ENCODE measurements around the gene KLHL13.
"Not testable (repeated sequence)": the region's sequence is repeated elsewhere in the genome, so short reads cannot be mapped to it uniquely, and the experiment has no call there.

Gene KLHL13, protein sequence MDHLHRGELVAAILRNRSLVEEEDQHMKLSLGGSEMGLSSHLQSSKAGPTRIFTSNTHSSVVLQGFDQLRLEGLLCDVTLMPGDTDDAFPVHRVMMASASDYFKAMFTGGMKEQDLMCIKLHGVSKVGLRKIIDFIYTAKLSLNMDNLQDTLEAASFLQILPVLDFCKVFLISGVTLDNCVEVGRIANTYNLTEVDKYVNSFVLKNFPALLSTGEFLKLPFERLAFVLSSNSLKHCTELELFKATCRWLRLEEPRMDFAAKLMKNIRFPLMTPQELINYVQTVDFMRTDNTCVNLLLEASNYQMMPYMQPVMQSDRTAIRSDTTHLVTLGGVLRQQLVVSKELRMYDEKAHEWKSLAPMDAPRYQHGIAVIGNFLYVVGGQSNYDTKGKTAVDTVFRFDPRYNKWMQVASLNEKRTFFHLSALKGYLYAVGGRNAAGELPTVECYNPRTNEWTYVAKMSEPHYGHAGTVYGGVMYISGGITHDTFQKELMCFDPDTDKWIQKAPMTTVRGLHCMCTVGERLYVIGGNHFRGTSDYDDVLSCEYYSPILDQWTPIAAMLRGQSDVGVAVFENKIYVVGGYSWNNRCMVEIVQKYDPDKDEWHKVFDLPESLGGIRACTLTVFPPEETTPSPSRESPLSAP
- 0.26 to 1.3 reads per million in 2 experiments for total RNA-seq

DNA sequence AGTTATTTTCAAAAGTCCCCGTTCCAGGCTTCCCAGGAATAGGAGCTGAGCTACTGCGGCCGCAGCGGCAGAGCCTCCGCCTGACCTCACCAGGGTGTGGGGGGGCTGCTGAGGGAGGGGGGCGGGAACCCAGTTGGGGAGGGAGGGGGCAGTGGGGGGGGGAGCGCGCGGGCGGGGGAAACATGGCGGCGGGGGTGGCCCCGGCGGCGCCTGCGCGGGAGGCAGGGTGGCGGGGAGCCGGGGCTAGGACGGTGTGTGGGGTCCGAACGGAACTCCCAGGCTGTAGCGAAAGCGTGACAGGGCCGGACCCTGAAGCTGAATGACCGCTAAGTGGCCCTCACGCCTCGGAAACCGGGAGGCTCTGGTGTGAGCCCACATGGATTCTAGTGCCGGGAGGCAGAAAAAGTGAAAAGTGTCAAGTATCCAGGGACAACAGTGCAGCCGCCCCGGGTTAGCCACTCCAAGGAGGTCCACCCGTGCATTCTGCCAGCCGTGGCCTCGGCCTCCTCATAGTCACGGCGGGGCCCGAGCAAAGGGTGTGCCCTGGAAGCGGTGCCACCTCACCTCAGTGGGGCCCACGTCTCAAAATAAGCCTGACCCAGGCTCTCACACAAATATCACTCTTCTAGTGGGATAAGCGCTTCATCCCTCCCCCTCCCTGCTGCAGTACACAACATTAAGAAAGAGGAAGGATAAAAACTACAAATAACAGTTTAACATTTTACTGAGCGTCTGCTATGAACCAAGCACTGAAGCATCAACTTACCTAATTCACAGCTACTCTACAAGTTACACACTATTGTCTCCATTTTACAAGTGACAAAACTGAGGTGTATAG is at the start of gene KLHL13:
Gene KLHL13 (minus strand): TSS at position 98 of the 838 bp plus-strand sequence. CDS start 88,337 bp downstream, outside the sequence.
- no peak for DNase-seq (ENCODE audit: low read depth)

DNA sequence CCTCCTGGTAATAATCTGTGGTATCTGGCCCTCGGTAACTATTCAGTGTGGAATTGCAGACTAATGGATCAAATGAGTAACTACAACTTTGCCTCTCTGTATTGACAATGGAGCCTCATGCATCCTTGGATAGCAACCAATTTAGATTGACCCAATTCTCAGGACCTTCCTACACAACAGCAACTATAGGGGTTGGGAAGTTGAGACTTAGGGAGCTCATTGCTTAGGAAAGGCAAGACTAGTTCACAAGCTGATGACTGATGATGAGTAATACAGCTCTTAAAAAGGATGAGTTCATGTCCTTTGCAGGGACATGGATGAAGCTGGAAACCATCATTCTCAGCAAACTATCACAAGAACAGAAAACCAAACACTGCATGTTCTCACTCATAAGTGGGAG is 47.5 kb upstream of the KLHL13 start:
- no peak for DNase-seq (ENCODE audit: low read depth)

DNA sequence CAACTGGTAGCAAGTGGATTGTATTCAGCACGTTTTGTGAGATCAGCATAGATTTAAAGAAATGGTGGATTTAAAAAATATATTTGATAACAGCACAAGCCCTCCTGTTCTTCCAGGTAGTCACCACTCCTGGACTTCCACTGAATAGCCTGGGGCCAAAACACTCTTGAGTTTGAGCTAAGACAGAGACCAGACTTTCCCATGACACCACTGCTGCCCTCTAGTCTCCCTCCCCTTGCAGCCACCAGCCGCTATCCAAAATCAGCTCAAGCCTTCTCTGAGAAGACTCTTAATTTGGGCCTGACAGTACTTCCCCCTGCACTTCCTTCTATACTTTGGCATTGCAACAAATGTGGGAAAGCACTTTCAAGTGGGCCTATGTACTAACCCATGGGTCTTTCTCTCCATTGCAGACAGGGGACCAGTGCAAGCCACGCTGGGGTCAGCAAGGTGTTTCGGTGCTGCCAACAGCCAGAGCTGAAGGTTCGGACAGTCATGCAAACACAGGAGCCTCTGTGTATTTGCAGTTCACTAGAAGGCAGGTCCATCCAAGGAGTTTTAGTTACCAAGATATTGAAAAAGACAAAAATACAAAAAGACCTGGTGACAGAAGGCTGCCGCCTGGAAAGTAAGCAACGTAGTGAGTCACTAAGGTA is 40.5 kb upstream of the KLHL13 start:
- DNase-seq (ENCODE audit: low read depth), result no peak

DNA sequence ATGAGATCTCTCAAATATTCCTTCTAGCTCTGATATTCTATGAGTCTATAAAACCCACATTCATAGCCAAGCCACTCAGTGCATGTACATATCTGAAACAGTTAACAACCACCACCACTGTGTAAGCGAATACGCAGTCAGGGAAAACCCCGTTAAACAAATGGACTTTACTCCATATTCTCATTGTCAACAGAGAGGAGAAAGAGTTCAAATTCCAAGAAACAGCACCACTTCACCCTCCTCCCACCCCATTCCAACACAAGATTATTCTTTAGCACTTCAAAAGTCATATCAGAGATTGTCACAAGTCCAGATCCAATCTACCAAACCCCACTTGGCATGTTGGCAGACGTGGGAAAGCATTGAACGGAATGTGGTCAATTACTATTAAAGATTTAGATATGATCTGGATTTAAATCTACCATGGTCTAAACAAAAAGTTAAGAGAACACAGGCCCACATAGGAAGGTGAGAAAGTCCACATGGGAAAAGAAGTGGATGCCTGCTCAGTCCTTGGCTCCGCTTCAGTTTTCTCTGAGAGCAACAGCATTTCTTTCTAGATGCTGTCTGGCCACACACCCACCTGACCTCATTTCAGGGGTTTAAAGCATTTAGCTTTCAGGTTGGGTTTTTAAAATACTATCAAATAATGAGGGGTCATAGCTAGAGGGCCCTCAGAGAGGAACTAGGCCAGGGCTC is 39.8 kb upstream of the KLHL13 start:
- DNase-seq (ENCODE audit: low read depth), result no peak

DNA sequence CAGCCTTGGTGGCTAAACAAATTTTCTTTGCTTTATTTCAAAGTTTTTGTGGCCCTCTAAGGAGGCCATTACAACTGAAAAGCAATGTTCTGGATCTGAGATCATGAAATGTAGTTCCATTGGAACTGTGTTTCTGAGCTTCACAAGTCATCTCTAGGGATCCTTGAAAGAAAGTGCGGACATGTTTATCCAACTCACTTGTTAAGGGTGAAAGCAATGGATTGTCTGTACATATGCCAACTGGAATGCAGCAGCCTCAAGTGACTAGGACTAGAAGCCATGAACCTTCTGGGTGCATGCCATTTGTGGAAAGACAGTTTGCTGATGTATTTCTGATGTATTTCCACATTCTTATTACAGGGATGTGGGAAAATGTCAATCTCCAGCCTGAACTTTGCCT is 36.7 kb upstream of the KLHL13 start:
- no peak for DNase-seq (ENCODE audit: low read depth)

DNA sequence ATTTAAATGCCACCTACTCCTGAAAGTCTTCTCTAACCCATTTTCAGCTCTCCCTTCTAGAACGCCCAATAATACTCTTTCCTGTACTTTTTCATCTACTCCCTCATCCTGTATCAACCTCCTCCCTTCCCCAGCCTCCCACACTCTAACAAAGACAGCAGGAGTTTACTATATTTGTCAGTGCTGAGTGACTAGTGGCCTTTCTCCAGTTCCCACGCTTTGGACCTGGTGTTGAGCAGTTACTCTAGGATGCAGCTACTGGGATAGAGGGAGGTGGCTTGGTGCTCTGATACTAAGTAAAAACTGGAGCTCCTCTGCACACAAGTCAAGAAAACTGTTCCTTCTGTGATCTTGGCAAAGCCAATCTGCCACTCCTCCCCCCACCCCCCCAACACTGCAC is 36.1 kb upstream of the KLHL13 start:
- no peak for DNase-seq (ENCODE audit: low read depth)

DNA sequence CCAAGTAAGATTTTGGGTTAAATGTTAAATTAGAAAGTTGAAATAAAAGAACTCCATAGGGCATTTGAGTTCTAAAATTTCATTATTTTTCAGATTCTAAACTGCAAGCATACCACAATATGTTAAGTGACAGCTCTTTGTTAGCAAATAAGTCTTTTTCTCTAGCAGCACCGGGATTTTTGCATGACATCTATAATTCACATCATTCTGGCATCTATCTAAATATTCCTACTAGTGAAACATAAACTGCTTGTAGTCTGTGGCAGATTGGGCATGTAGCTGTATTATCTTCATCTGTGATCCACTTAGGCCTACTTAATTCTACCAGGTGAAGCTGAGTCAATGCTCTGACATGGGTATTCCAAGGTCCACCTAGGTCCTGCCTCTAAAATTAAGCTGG is 32.1 kb upstream of the KLHL13 start:
- DNase-seq (ENCODE audit: low read depth), result no peak

DNA sequence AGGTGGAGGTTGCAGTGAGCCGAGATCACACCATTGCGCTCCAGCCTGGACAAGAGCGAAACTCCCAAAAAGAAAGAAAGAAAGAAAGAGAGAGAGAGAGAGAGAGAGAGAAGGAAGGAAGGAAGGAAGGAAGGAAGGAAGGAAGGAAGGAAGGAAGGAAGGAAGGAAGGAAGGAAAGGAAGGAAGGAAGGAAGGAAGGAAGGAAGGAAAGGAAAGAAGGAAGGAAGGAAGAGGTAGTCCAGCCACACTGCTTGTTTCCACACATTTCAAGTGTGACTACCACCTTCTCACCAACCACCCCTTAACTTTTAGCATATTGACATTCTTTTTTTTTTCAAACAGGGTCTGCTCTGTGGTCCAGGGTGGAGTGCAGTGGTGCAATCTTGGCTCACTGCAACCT is 31.2 kb upstream of the KLHL13 start:
- DNase-seq (ENCODE audit: low read depth), result not testable (repeated sequence)

DNA sequence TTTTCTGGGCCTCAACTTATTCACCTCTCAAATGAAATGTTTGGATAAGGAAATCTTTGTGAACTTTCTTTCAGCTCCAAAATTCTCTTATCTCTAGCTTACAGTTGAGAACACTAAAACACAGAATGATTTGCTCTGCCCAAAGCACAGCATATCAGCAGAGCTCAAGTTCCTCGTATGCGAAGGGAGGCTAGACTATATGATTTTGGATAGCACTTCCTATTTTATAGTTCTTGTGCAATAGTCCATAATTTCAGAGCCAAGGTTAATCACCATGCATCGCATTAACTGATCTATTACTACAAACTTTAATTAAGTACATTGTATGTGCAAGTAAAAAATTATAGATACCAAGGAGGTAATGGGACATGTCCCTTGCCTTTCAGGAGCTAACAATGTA is 27.0 kb upstream of the KLHL13 start:
- DNase-seq (ENCODE audit: low read depth), result no peak

DNA sequence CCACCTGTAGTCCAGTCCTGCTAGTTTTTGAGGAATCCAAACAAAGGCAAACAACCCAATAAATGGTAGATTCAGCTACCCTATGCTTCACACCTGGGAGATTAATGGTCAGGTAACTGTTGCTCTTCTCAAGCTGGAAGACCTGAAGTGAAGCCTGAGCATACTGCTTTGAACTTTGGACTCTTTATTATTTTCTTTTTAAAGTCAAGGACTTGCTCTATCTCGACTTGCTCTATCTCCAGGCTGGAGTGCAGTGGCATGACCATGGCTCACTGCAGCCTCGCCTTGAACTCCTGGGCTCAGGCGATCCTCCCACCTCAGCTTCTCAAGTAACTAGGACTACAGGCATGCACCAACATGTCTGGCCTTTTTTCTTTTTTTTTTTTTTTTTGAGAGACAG is 14.7 kb upstream of the KLHL13 start:
- DNase-seq (ENCODE audit: low read depth), result no peak

DNA sequence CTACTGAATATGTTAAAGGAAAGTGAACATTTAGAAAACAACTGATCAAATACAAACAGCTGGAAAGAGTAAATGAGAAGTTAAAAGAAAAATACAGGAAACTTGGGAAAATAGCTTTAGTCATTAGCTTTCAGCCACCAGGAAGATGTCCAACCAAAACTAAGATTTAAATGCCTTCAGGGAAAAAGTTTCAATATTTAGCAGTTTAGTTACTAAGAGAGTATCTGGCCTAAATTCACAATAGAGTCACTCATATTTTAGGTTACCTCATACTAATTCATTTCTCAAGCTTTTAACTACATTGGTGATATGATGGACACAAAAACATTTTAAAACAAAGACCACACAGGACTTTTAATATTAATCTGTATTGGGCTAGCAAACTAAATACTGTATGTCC is 13.1 kb upstream of the KLHL13 start:
- DNase-seq (ENCODE audit: low read depth), result no peak

DNA sequence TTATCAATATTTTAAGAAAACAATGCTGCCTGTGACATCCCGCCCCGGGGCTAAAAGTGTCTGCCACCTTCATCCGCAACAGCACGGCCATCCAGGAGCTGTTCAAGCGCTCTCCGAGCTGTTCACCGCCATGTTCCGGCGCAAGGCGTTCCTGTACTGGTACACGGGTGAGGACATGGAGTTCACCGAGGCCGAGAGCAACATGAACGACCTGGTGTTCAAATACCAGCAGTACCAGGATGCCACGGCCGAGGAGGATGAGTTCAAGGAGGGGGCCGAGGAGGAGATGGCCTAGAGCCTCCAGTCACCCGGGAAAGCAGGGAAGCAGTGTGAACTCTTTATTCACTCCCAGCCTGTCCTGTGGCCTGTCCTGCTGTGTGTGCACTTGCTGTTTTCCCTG is 12.1 kb upstream of the KLHL13 start:
- no peak for DNase-seq (ENCODE audit: low read depth)

DNA sequence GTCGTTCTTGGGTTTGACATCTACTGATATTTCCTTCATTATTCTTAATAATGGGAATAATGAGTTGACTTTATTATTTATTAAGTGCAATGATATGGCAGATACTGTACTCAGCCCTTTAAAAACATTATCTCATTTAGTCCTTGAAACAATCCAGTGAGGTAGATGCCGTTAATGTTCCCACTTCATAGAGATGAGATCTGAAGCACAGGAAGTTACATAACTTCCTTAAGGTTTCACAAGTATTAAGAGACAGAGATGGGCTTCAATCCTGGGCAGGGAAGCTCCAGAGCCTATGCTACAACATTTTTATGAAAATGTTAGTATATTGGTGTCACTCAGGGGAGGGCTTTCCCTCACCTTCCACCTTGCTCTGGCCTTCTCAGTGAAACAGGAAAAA is 9.7 kb upstream of the KLHL13 start:
- DNase-seq (ENCODE audit: low read depth), result no peak

DNA sequence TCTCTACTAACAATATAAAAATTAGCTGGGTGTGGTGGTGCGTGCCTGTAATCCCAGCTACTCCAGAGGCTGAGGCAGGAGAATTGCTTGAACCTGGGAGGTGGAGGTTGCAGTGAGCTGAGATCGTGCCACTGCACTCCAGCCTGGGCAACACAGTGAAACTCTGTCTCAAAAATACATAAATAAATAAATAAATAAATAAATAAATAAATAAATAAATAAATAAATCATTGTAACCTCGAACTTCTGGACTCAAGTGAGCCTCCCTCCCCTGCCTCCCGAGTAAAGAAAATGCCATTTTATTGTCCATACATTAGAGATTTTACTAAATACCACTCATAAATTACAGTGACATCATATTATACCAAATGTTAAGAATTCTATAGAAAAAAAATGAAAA is 7.6 kb upstream of the KLHL13 start:
- DNase-seq (ENCODE audit: low read depth), result not testable (repeated sequence)

DNA sequence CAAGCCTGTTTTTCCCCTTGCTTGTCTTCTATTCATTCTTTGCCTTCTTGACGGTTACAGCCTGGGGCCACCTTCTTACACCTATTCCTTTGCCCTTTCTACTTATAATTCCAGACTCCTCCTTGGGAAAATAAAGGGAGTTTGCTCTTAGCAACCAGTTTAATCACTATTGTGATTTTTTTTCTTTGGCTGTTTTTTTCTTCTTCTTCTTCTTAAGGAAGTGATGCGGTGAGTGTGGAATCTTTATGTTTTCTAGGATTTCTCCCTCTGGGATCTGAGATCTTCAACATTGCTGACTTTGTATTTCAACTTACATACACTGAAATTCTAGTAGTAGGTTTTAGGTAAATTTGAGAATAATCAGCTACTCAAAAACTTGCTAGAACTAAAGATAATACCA is 1.1 kb upstream of the KLHL13 start:
- DNase-seq (ENCODE audit: low read depth), result no peak

DNA sequence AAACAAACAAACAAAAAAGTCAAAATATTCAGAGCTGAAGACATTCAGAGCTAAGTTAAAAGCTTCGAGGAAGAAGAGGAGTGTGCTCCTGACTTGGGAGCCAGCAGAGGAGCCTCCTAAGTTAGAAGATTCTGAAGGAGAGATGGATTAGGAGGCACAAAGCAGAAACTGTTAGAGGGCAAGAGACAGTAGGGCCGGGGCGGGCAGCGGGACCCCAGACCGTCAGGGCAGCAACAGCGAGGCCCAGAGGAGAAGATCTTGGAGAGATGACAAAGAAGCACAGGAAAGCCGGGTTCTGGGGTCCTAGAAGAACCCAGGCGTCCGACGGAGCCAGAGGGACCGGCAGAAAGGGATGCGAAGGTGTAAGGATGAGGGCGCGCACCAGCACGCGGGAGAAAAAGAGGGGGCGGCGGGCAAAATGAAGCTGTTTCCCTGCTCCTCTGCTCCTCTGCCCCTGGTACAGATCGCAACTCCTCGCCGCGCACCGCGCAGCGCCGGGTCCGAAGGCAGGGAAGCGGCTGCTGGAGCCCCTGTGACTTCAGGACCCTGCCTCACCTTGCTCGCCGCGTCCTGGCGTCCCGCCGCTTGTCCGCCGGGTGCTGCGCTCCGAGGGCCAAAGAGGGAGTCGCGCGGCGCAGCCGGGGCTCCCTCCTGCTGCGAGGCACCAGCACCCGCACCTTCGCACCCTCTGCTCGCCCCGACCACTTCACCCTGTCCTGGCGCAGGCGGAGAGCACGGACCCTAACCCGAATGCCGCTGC is 477 bp downstream of the KLHL13 start:
- no peak for DNase-seq (ENCODE audit: low read depth)

DNA sequence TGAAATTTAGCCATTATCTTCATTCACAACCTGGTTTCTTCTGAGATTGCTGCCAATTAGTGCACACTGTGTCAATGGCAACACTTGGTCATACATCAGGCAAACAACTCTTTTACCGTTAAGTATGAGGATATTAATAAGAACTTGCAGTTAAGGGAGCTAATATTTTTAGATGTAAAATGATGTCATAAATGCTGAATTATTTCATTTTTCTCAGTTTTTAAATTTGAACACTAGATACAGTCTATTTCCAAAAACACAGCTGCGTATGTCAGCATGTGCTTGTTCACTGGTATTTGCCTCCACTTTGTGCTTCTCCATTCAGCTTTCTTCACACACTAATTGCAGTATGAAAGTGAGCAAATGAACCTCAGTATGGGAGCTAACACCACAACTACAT is 1.6 kb downstream of the KLHL13 start:
- DNase-seq (ENCODE audit: low read depth), result no peak

DNA sequence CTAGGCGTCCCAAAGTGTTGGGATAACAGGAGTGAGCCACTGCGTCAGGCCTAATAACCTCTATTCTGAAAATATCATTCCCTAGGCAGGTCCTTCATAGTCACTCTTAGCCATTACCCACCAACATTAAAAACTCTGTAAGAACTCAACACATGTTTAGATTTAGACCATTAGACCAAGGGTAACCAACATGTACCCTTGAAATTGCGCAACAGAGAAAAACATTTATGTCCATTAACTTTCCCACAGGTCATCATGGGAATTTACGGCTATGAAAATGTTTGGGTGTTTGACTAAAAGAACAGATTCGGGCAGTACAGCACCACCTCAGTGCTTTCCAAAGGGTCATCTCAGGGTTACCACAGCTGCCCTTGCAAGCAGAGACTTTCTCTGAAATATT is 7.5 kb downstream of the KLHL13 start:
- DNase-seq (ENCODE audit: low read depth), result no peak

DNA sequence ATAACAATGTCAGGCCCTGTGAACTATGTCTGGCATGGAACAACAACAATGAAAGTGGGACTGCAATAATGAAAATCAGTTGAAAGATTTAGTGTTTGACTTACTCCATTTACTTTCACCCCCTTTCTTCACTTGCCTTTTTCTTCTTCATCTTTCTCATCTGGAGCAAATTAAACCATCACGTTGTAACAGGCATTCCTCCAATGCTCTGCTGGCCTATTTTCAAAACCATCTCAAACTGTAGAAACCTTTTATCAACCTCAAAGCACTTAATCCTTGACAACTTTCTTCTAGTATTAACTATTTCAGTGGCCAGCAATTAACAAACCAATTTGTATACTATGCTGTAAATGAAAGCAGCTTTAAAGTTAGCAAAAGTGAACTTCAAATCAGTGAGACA is 8.3 kb downstream of the KLHL13 start:
- DNase-seq (ENCODE audit: low read depth), result no peak

DNA sequence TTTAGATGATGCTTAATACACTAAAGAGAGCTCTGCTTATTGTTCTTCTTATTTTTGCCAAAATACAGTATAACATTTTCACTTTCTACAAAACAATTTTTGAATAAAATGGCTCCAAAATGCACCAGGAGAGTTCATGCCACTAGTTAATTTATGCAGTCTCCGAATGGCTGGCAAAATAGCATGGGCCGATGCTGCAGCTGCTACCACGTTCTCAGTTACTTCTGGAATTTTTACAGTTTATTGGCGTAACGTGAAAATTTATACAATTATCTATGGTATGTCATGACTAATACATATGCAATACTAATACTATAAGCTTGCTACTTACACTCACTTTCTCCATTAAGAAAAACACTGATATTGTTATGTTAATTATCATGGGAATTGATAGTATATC is 16.5 kb downstream of the KLHL13 start:
- DNase-seq (ENCODE audit: low read depth), result no peak

DNA sequence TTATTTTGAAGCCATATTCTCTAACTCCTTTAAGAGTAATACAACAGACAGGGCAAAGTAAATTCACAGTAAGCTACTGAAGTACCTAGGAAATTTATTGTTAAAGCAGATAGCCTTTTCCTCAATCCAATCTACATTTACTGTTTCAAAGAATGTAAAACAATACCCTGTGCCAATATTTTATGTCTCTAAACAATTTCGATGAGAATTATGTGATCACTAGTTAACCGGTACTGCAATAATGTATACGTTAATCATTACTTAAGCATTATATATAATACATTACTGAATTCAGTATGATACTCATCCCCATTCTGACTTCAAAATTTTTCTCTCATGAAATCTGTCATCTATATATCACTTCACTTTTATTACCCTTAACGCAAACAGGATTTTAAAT is 28.5 kb downstream of the KLHL13 start:
- DNase-seq (ENCODE audit: low read depth), result no peak

All from T follicular helper cell (primary cell).